H1 (cell line): Measurements from ENCODE around the gene ALX1.

Experiments
- ATF3 ChIP-seq: IDR thresholded peaks from 2 replicates; pipeline ENCODE4 v1.6.1; 2011; ENCODE audit warnings: low read depth, mild to moderate bottlenecking, low read length; ENCODE audit not compliant: insufficient read depth
- CEBPB ChIP-seq: IDR thresholded peaks from 2 replicates; pipeline ENCODE4 v1.6.1; 2012; ENCODE audit warnings: low read depth, low read length
- CTCF ChIP-seq, 3 experiments: IDR thresholded peaks; 1 replicate in 2 of 3; 2 replicates in 1 of 3; pipeline versions ENCODE4 v1.5.1 to v1.6.1; 2011; ENCODE audit warnings: low read length in 3 of 3, mild to moderate bottlenecking in 3 of 3, inconsistent platforms in 2 of 3, low read depth in 1 of 3, moderate library complexity in 1 of 3; ENCODE audit not compliant: insufficient read depth in 1 of 3; ENCODE audit errors: control extremely low read depth in 1 of 3
- EGR1 ChIP-seq: IDR thresholded peaks from 2 replicates; pipeline ENCODE4 v1.6.1; 2011; ENCODE audit warnings: low read depth, low read length, borderline replicate concordance
- EZH2 ChIP-seq: fragments of 200-600 bp; sonication (generic); IDR thresholded peaks from 2 replicates; pipeline ENCODE4 v1.7.1; 2012; ENCODE audit warnings: low read depth, mild to moderate bottlenecking, moderate library complexity, low read length, inconsistent platforms; ENCODE audit not compliant: severe bottlenecking
- MAX ChIP-seq: IDR thresholded peaks from 2 replicates; pipeline ENCODE4 v1.6.1; 2012; ENCODE audit warnings: inconsistent platforms
- POLR2A ChIP-seq, 2 experiments: IDR thresholded peaks; 1 replicate in 1 of 2; 2 replicates in 1 of 2; pipeline ENCODE4 v1.6.1; 2011; ENCODE audit warnings: low read depth in 2 of 2, low read length in 2 of 2, mild to moderate bottlenecking in 2 of 2; ENCODE audit errors: control extremely low read depth in 1 of 2
- POLR2AphosphoS5 ChIP-seq: IDR thresholded peaks from 2 replicates; pipeline ENCODE4 v1.6.1; 2011; ENCODE audit warnings: low read depth, low read length
- SIN3A ChIP-seq, 2 experiments: IDR thresholded peaks in 1 of 2; conservative IDR thresholded peaks in 1 of 2; 2 replicates each; pipeline ENCODE4 v1.6.1; 2011 to 2012; ENCODE audit warnings: low read length in 2 of 2, improper control_type of control experiment in 1 of 2, low read depth in 1 of 2, mild to moderate bottlenecking in 1 of 2
- YY1 ChIP-seq: IDR thresholded peaks from 2 replicates; pipeline ENCODE4 v1.6.1; 2011; ENCODE audit warnings: low read depth, mild to moderate bottlenecking, low read length

GRCh38 chr12:85283560-85283959 is 3.5 kb downstream of the ALX1 start:
- no peak for TF ChIP-seq EGR1
- TF ChIP-seq CEBPB: no peak
- TF ChIP-seq CTCF (IDR thresholded peaks at IDR 0.05; ENCODE audit: control extremely low read depth in 1 of 3, insufficient read depth in 1 of 3, low read depth in 1 of 3, low read length in 3 of 3): no peak
- no peak for TF ChIP-seq ATF3
- TF ChIP-seq POLR2A (IDR thresholded peaks at IDR 0.05; ENCODE audit: control extremely low read depth in 1 of 2, low read depth in 2 of 2, low read length in 2 of 2): no peak
- TF ChIP-seq EZH2: no peak
- TF ChIP-seq YY1: no peak
- no peak for TF ChIP-seq SIN3A (conservative IDR thresholded peaks at IDR 0.05 in 1 of 2, IDR thresholded peaks at IDR 0.05 in 1 of 2; ENCODE audit: low read depth in 1 of 2, low read length in 2 of 2)
- no peak for TF ChIP-seq MAX
- no peak for TF ChIP-seq POLR2AphosphoS5
